Activated naive CD8-positive, alpha-beta T cell treated with anti-CD3 and anti-CD28 coated beads, Interleukin-2, amount 50 U/mL, for 24 hours (primary cell): ENCODE data around the gene MGAT2.
"Not testable (repeated sequence)": the region's sequence is repeated elsewhere in the genome, so short reads cannot be mapped to it uniquely, and the experiment has no call there.

Experiments
- ATAC-seq: fragments of 150-1000 bp; cut with Tn5 transposase; one replicate; pipeline ENCODE4 v1.10.0; 2021
- DNase-seq: peaks from one replicate; pipeline ENCODE4 v3.0.0; 2021
- H3K27ac Mint-ChIP-seq: one replicate; pipeline ENCODE4 v1.8.0; 2021; ENCODE audit warnings: mild to moderate bottlenecking, mixed read lengths
- H3K27me3 Mint-ChIP-seq: one replicate; pipeline ENCODE4 v1.8.0; 2021; ENCODE audit warnings: mixed read lengths
- H3K36me3 Mint-ChIP-seq: one replicate; pipeline ENCODE4 v1.8.0; 2021; ENCODE audit warnings: low read depth, mixed read lengths
- H3K4me1 Mint-ChIP-seq: one replicate; pipeline ENCODE4 v1.8.0; 2021; ENCODE audit warnings: mixed read lengths
- H3K4me3 Mint-ChIP-seq: one replicate; pipeline ENCODE4 v1.8.0; 2021; ENCODE audit warnings: mild to moderate bottlenecking, moderate library complexity, mixed read lengths
- H3K9me3 Mint-ChIP-seq: one replicate; pipeline ENCODE4 v1.8.0; 2021; ENCODE audit warnings: mixed read lengths

Gene MGAT2

GRCh38 chr14:49623387-49623786, 2.8 kb downstream of the MGAT2 start:
- ATAC-seq (no peak), DNase-seq (no peak)
- peaks cover 50% of the 10 kb centered on the region for H3K36me3 Mint-ChIP-seq
- H3K4me3 Mint-ChIP-seq = peak overlapping the region; percentile 97
- H3K27ac Mint-ChIP-seq = peak overlapping the region; percentile 67
- H3K27me3 Mint-ChIP-seq = no peaks in the 10 kb centered on the region
- peaks cover 60% of the 10 kb centered on the region for H3K4me1 Mint-ChIP-seq
- no peaks in the 10 kb centered on the region for H3K9me3 Mint-ChIP-seq

GRCh38 chr14:49623941-49624839, 3.6 kb downstream of the MGAT2 start:
- Mint-ChIP-seq H3K36me3 (peaks cover 45% of the 10 kb centered on the region), H3K27me3 (no peaks in the 10 kb centered on the region), H3K4me3 (peak overlapping the region; percentile 97), H3K4me1 (peaks cover 56% of the 10 kb centered on the region), H3K9me3 (no peaks in the 10 kb centered on the region), H3K27ac (peak overlapping the region; percentile 67)
- DNase-seq (no peak), ATAC-seq (no peak)

- Mint-ChIP-seq H3K4me1 (peaks cover 54% of the 10 kb centered on the region), H3K27ac (peak overlapping the region; percentile 95), H3K4me3 (peak overlapping the region; percentile 99), H3K9me3 (no peaks in the 10 kb centered on the region), H3K27me3 (no peaks in the 10 kb centered on the region), H3K36me3 (peaks cover 45% of the 10 kb centered on the region)
- DNase-seq = peak; percentile 96
- peak; percentile 89 for ATAC-seq
These were observed 13.3 kb downstream of the MGAT2 start for GRCh38 chr14:49633640-49634546.

DNA sequence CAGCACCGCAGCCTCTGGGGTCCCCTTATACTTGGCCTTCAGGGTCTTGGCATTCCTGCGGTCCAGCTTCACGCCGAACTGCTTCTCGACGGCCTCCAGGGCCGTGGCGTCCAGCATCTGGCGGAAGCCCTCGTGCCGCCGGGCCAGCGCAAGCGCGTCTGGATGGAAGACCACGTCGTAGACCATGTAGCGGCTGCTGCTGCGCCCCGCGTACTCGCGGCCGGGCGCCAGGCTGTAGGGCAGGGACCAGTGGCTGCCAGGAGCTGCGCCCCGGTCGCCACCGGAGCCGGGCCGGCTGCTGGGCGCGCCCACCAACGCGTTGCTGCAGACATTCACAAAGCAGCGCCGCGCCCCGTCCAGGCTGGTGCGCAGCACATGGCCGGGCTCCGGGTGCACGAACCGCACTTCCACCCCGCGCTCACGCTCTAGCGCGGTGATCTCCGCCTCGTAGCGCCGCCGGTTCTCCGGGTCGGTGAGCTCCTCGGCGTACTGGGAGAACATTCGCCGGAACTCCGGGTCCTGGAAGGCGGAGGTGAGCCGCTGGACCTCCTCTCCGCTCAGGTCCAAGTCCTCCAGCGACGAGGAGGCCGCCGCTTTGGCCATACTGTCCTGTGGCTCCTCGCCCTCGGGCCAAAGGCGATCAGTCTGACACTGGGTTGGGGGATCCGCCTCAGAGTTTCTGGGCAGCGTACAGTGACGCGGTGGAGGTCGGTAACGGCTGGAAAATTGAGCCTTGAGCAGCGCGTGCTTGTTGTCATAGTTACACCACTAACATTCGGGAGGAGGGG, 14.1 kb downstream of the MGAT2 start, which contains the start of gene DNAAF2:
Gene DNAAF2, minus strand, starts transcription at position 698 of the 788 bp plus-strand sequence. Its CDS starts 95 bp downstream, at position 603.
- peak; percentile 37 for ATAC-seq
- Mint-ChIP-seq H3K4me3 (peak within 1 kb of the TSS; percentile 99), H3K27ac (peak within 1 kb of the TSS; percentile 98), H3K4me1 (peaks cover 51% of the 10 kb centered on the region), H3K9me3 (no peaks in the 10 kb centered on the region), H3K36me3 (peaks cover 50% of the 10 kb centered on the region), H3K27me3 (no peaks in the 10 kb centered on the region)
- DNase-seq = peak; percentile 64

GRCh38 chr14:49636866-49637265, 16.3 kb downstream of the MGAT2 start:
- no peak for DNase-seq
- Mint-ChIP-seq H3K4me1 (peaks cover 51% of the 10 kb centered on the region), H3K4me3 (peak overlapping the region; percentile 99), H3K27me3 (no peaks in the 10 kb centered on the region), H3K9me3 (no peaks in the 10 kb centered on the region), H3K36me3 (peaks cover 52% of the 10 kb centered on the region), H3K27ac (peak overlapping the region; percentile 71)
- ATAC-seq = no peak

GRCh38 chr14:49637534-49638078, 17.0 kb downstream of the MGAT2 start:
- Mint-ChIP-seq H3K27me3 (no peaks in the 10 kb centered on the region), H3K4me3 (peak overlapping the region; percentile 32), H3K9me3 (no peaks in the 10 kb centered on the region), H3K36me3 (peaks cover 49% of the 10 kb centered on the region), H3K4me1 (peaks cover 54% of the 10 kb centered on the region), H3K27ac (peak overlapping the region; percentile 31)
- ATAC-seq (no peak), DNase-seq (no peak)

DNA sequence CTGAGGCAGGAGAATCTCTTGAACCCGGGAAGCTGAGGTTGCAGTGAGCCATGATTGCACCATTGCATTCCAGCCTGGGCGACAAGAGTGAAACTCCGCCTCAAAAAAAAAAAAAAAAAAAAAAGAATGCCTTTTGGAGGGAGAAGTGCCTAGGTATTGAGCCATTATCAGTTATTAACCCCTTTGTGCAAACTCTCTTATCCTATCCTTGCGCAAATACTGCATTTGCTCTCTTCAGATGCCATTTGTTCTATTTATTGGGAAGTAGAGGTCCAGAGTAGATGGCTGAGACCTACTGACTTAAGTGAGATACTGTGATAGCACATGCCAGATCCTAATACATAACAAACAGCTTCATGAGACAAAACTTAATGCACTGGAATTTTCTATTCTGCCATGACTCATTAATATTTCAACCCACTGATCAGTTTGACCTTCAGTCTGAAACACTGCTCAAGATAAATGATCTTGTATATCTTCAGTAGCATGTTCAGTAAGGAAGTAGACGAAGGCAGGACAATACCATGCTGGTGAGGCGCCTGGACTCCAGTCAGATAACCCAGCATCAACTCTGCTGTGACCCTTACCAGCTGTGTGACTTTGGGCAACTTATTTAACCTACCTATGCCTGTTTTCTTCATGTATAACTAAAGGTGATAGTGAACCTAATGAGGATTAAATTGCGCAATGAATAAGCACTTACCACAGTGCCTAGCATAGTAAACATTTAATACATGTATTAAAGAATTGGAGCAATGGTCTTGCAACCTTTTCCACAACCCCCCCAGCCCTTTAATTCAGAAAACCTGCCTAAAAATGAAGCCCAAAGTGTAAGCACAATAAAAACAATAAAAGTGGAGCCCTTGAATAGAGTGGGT, 20.2 kb downstream of the MGAT2 start:
- Mint-ChIP-seq H3K36me3 (peaks cover 42% of the 10 kb centered on the region), H3K4me1 (peaks cover 50% of the 10 kb centered on the region), H3K27me3 (no peaks in the 10 kb centered on the region), H3K27ac (peak overlapping the region; percentile 47), H3K4me3 (no peak overlapping the region), H3K9me3 (no peaks in the 10 kb centered on the region)
- ATAC-seq (no peak), DNase-seq (no peak)

DNA sequence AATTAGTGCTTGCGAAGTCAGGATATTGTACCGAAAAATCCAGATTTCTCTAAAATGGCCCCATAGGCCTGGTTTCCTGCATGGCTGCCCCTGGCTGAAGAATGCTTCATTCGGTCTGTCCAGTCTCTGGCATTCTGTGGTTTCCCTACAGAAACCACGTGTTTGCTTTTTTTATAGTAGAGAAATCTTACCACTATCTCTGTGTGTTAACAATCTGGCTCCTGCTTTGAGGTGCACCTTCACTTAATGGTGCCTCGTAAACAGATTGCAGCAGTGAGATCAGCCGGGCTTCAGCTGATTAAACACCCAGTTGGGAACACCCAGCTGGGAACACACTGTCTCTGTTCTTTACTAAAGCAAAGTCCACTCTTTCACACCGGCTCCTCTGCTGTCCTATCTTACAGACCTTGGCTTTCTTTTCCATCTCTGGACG, 21.1 kb downstream of the MGAT2 start:
- Mint-ChIP-seq H3K4me3 (no peak overlapping the region), H3K36me3 (peaks cover 35% of the 10 kb centered on the region), H3K27me3 (no peaks in the 10 kb centered on the region), H3K9me3 (no peaks in the 10 kb centered on the region), H3K27ac (peak overlapping the region; percentile 24), H3K4me1 (peaks cover 42% of the 10 kb centered on the region)
- DNase-seq = no peak
- no peak for ATAC-seq

DNA sequence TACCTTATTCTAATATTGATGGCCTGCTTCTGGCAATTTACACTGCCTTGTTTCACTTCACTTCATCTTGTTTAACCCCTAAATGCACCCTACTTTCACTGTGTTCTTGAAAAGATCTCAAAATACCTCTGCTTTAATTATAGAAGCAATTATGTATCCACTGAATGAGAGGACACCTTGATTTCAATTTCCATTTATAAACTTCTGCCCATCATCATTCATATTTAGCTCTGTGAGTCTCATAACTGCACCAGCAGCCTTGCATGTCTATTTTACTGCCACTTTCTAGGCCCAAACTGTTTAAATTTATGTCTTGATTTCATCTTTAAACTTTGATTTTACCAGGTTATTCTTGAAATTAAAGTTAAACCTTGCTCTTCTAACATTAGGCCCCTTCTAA, 21.6 kb downstream of the MGAT2 start:
- peaks cover 40% of the 10 kb centered on the region for H3K4me1 Mint-ChIP-seq
- peaks cover 35% of the 10 kb centered on the region for H3K36me3 Mint-ChIP-seq
- no peak overlapping the region for H3K4me3 Mint-ChIP-seq
- H3K27ac Mint-ChIP-seq = peak overlapping the region; percentile 24
- H3K27me3 Mint-ChIP-seq = no peaks in the 10 kb centered on the region
- DNase-seq (no peak), ATAC-seq (no peak)
- no peaks in the 10 kb centered on the region for H3K9me3 Mint-ChIP-seq

DNA sequence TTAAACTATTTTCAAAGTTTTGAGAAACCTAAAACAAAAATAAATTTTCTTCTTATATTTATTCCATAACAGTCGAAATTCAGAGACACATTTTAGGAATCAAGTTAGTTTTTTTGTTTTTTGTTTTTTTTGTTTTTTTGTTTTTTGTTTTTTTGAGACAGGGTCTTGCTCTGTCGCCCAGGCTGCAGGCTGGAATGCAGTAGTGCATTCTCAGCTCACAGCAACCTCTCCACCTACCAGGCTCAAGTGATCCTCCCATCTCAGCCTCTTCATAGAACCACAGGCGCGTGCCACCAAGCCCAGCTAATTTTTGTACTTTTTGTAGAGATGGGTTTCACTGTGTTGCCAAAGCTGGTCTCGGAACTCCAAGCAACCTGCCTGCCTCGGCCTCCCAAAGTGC, 32.9 kb downstream of the MGAT2 start:
- DNase-seq = no peak
- Mint-ChIP-seq H3K27ac (no peak overlapping the region), H3K4me1 (no peaks in the 10 kb centered on the region), H3K9me3 (no peaks in the 10 kb centered on the region), H3K4me3 (no peak overlapping the region), H3K27me3 (no peaks in the 10 kb centered on the region), H3K36me3 (peaks cover 12% of the 10 kb centered on the region)
- ATAC-seq = no peak

GRCh38 chr14:49654511-49654910, 33.9 kb downstream of the MGAT2 start:
- Mint-ChIP-seq H3K4me1 (no peaks in the 10 kb centered on the region), H3K36me3 (peaks cover 13% of the 10 kb centered on the region), H3K4me3 (no peak overlapping the region), H3K27me3 (no peaks in the 10 kb centered on the region), H3K27ac (no peak overlapping the region), H3K9me3 (no peaks in the 10 kb centered on the region)
- ATAC-seq (no peak), DNase-seq (no peak)

- H3K9me3 Mint-ChIP-seq, DNase-seq: not testable (repeated sequence)
These were observed 36.9 kb downstream of the MGAT2 start for GRCh38 chr14:49657500-49657899.

More at GRCh38 chr14:49657500-49657899, 36.9 kb downstream of the MGAT2 start:
- not testable (repeated sequence) for H3K27ac Mint-ChIP-seq, H3K27me3 Mint-ChIP-seq, ATAC-seq, H3K36me3 Mint-ChIP-seq, H3K4me1 Mint-ChIP-seq, H3K4me3 Mint-ChIP-seq
